ENCODE data around the gene PRKCH.
"Not testable (repeated sequence)": the region's sequence is repeated elsewhere in the genome, so short reads cannot be mapped to it uniquely, and the experiment has no call there.

Gene PRKCH

GRCh38 chr14:61461808-61462275, 140.5 kb downstream of the PRKCH start:
- ATAC-seq, result peak; percentile 21 to 29

- no peak for ATAC-seq
Observed at GRCh38 chr14:61462566-61463193, 141.3 kb downstream of the PRKCH start.

GRCh38 chr14:61463664-61464285, 142.4 kb downstream of the PRKCH start:
- ATAC-seq, result no peak

GRCh38 chr14:61464539-61465320, 143.4 kb downstream of the PRKCH start:
- not testable (repeated sequence) for ATAC-seq

GRCh38 chr14:61466249-61466904, 145.0 kb downstream of the PRKCH start:
- ATAC-seq, result no peak

- ATAC-seq, result no peak
Observed at GRCh38 chr14:61466905-61467280, 145.5 kb downstream of the PRKCH start.

- ATAC-seq, result no peak
Observed at GRCh38 chr14:61467296-61467695, 145.9 kb downstream of the PRKCH start.

GRCh38 chr14:61468063-61468825, 146.9 kb downstream of the PRKCH start:
- no peak for ATAC-seq

GRCh38 chr14:61469781-61470180, 148.4 kb downstream of the PRKCH start:
- ATAC-seq, result no peak

GRCh38 chr14:61470261-61470960, 149.0 kb downstream of the PRKCH start:
- no peak for ATAC-seq

GRCh38 chr14:61470961-61471293, 149.5 kb downstream of the PRKCH start:
- ATAC-seq, result no peak

GRCh38 chr14:61471297-61472005, 150.1 kb downstream of the PRKCH start:
- no peak for ATAC-seq

- peak; percentile 4 to 23 for ATAC-seq
Observed at GRCh38 chr14:61472011-61472672, 150.8 kb downstream of the PRKCH start.

GRCh38 chr14:61472801-61473376, 151.5 kb downstream of the PRKCH start:
- ATAC-seq, result peak; percentile 45 to 59

GRCh38 chr14:61474015-61474414, 152.6 kb downstream of the PRKCH start:
- ATAC-seq, result no peak

- no peak for ATAC-seq
Observed at GRCh38 chr14:61474701-61475100, 153.3 kb downstream of the PRKCH start.

- ATAC-seq, result no peak
Observed at GRCh38 chr14:61475316-61475715, 153.9 kb downstream of the PRKCH start.

- ATAC-seq, result peak; percentile 3 to 8
Observed at GRCh38 chr14:61476105-61476753, 154.8 kb downstream of the PRKCH start.

GRCh38 chr14:61476754-61477410, 155.5 kb downstream of the PRKCH start:
- peak; percentile 66 for ATAC-seq

All from activated CD4-positive, CD25-positive, alpha-beta regulatory T cell treated with anti-CD3 and anti-CD28 coated beads, Interleukin-2, amount 50 U/mL, for 24 hours (primary cell).